Subcutaneous adipose tissue (tissue), 4 donors: ENCODE data around the gene CIAO3. TPM values are rescaled to one million over a fixed set of nuclear protein-coding genes. Genes with fewer than 3 reads are reported as not detected.

Source experiments
- small RNA-seq: library from RNA; depleted of rRNA; stranded (forward); fragments of <200 nt; gene quantifications from one replicate; pipeline ENCODE3, GENCODE V24; 2016
- total RNA-seq, 4 donors: library from RNA; depleted of rRNA; stranded (reverse); fragments of >200 nt; gene quantifications; one replicate each; pipeline ENCODE4 v1.1.0, GENCODE V29; 2016
- TF ChIP-seq, protein P1 (sequence below): fragments of 450-650 bp; IDR thresholded peaks from one replicate; pipeline ENCODE4 v1.5.1; 2016; ENCODE audit warnings: low read depth, mild to moderate bottlenecking, control low read depth, antibody characterized with exemption, moderate library complexity

Gene CIAO3
- total RNA-seq, 4 donors from 2014 or later: 17.6 to 39.0 (median 22.5) TPM

DNA sequence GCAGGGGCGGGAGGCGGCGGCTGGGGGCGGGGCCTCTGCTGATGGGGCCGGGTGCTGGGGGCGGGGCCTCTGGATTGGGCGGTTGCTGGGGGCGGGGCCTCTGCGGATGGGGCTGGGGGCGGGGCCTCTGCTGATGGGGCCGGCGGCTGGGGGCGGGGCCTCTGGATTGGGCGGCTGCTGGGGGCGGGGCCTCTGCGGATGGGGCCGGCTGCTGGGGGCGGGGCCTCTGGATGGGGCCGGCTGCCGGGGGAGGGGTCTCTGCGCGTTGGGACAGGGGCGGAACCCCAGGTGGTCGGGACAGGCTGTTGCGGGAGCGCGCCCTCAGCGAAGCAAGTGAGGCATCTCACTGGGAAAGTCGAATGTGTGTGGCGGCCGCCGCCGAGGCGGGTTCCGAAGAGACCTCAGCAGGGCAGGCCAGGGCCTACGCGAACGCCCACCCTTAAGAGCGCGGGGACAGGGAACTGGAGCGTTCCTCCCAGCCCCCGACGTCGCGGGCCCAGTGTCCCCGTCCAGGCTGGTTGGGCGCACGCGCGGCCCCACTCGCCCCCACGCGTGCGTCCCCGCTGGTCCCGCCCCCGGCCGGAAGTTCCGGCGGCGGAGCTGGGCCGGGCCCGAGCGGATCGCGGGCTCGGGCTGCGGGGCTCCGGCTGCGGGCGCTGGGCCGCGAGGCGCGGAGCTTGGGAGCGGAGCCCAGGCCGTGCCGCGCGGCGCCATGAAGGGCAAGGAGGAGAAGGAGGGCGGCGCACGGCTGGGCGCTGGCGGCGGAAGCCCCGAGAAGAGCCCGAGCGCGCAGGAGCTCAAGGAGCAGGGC, 60.8 kb downstream of the CIAO3 start, which contains the start of gene STUB1:
Gene STUB1 (plus strand): TSS at position 597 of the 811 bp plus-strand sequence. CDS start 116 bp downstream, at position 713.
- TF ChIP-seq, protein P1, sequence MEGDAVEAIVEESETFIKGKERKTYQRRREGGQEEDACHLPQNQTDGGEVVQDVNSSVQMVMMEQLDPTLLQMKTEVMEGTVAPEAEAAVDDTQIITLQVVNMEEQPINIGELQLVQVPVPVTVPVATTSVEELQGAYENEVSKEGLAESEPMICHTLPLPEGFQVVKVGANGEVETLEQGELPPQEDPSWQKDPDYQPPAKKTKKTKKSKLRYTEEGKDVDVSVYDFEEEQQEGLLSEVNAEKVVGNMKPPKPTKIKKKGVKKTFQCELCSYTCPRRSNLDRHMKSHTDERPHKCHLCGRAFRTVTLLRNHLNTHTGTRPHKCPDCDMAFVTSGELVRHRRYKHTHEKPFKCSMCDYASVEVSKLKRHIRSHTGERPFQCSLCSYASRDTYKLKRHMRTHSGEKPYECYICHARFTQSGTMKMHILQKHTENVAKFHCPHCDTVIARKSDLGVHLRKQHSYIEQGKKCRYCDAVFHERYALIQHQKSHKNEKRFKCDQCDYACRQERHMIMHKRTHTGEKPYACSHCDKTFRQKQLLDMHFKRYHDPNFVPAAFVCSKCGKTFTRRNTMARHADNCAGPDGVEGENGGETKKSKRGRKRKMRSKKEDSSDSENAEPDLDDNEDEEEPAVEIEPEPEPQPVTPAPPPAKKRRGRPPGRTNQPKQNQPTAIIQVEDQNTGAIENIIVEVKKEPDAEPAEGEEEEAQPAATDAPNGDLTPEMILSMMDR: no peak

Small RNA genes within 50 kb of the gene (small RNA-seq; reads per million reads assigned to genes)
- not detected for gene MIR662

Other genes with a start within 250 kb of the CIAO3 start
- 10 to 100 TPM in 3 of 4 donors, 1 to 10 TPM in 1; 7.6 to 30.0 (median 13.3) TPM for gene CAPN15, start 213.3 kb downstream of the CIAO3 start, total RNA-seq
- gene PRR35, start 180.6 kb downstream of the CIAO3 start, total RNA-seq: not detected
- gene NHLRC4, start 174.0 kb downstream of the CIAO3 start, total RNA-seq: 1 to 10 TPM in 2 of 4 donors, under 1 TPM in 1, not detected in 1; 0.85 to 3.8 (median 2.0) TPM
- gene PIGQ, start 171.0 kb downstream of the CIAO3 start, total RNA-seq: 10 to 100 TPM in 3 of 4 donors, 1 to 10 TPM in 1; 9.5 to 42.0 (median 16.4) TPM
- 10 to 100 TPM in 2 of 4 donors, 1 to 10 TPM in 2; 7.7 to 32.2 (median 12.3) TPM for gene RAB40C, start 150.9 kb downstream of the CIAO3 start, total RNA-seq
- 1 to 10 TPM in 1 of 4 donors, not detected in 3; 1.5 TPM for gene WFIKKN1, start 110.0 kb downstream of the CIAO3 start, total RNA-seq
- 100 to 1,000 TPM in 3 of 4 donors, 10 to 100 TPM in 1; 72.2 to 199 (median 117) TPM for gene METTL26, start 104.7 kb downstream of the CIAO3 start, total RNA-seq
- gene MCRIP2, start 99.2 kb downstream of the CIAO3 start, total RNA-seq: 10 to 100 TPM; 19.2 to 60.7 (median 39.7) TPM
- 10 to 100 TPM in 1 of 4 donors, 1 to 10 TPM in 3; 6.7 to 30.1 (median 8.4) TPM for gene WDR90, start 91.6 kb downstream of the CIAO3 start, total RNA-seq
- gene RHOT2, start 72.9 kb downstream of the CIAO3 start, total RNA-seq: 10 to 100 TPM; 26.2 to 75.4 (median 37.8) TPM
- gene RHBDL1, start 65.3 kb downstream of the CIAO3 start, total RNA-seq: 1 to 10 TPM in 2 of 4 donors, under 1 TPM in 1, not detected in 1; 0.66 to 1.7 (median 1.3) TPM
- 100 to 1,000 TPM; 107 to 244 (median 140) TPM for gene STUB1, start 60.6 kb downstream of the CIAO3 start, total RNA-seq
- gene JMJD8, start 56.7 kb downstream of the CIAO3 start, total RNA-seq: 10 to 100 TPM; 27.4 to 67.8 (median 49.3) TPM
- 10 to 100 TPM in 1 of 4 donors, 1 to 10 TPM in 3; 4.4 to 12.1 (median 6.4) TPM for gene WDR24, start 50.6 kb downstream of the CIAO3 start, total RNA-seq
- gene FBXL16, start 35.2 kb downstream of the CIAO3 start, total RNA-seq: not detected
- 10 to 100 TPM; 13.3 to 29.5 (median 26.0) TPM for gene METRN, start 25.9 kb downstream of the CIAO3 start, total RNA-seq
- 10 to 100 TPM; 12.6 to 55.6 (median 23.7) TPM for gene ANTKMT, start 19.9 kb downstream of the CIAO3 start, total RNA-seq
- gene CCDC78, start 14.6 kb downstream of the CIAO3 start, total RNA-seq: 1 to 10 TPM in 2 of 4 donors, under 1 TPM in 1, not detected in 1; 0.44 to 2.5 (median 1.5) TPM
- 1 to 10 TPM; 1.1 to 5.6 (median 2.6) TPM for gene HAGHL, start 13.9 kb downstream of the CIAO3 start, total RNA-seq
- gene MSLN, start 19.7 kb upstream of the CIAO3 start, total RNA-seq: under 1 TPM in 2 of 4 donors, not detected in 2; 0.44 to 0.82 TPM
- gene RPUSD1, start 47.4 kb upstream of the CIAO3 start, total RNA-seq: 10 to 100 TPM in 3 of 4 donors, 1 to 10 TPM in 1; 9.9 to 13.0 (median 11.7) TPM
- 10 to 100 TPM in 1 of 4 donors, 1 to 10 TPM in 3; 4.4 to 16.0 (median 8.9) TPM for gene CHTF18, start 47.6 kb upstream of the CIAO3 start, total RNA-seq
- not detected for gene GNG13, start 59.7 kb upstream of the CIAO3 start, total RNA-seq
- gene LMF1, start 230.0 kb upstream of the CIAO3 start, total RNA-seq: 10 to 100 TPM; 16.0 to 30.3 (median 24.2) TPM
- gene SOX8, start 240.8 kb upstream of the CIAO3 start, total RNA-seq: 1 to 10 TPM in 1 of 4 donors, not detected in 3; 1.0 TPM